SK-N-SH (cell line): ENCODE measurements around the gene CRELD2. TPM values are rescaled to one million over a fixed set of nuclear protein-coding genes. Genes with fewer than 3 reads are reported as not detected.

Experiments
- CTCF ChIA-PET: fragments of 300-600, 350-600 bp; formaldehyde crosslinking; extraction: SDS; loops from one replicate; lab custom pipeline; 2021; lab: Yijun Ruan, JAX
- POLR2A ChIA-PET: fragments of 350-600 bp; sonication (Branson Sonifier 250); formaldehyde crosslinking; extraction: SDS; loops from one replicate; lab custom pipeline; 2020; ENCODE audit warnings: antibody characterized with exemption, inconsistent platforms; lab: Yijun Ruan, JAX
- DNase-seq: peaks from one replicate; pipeline ENCODE4 v3.0.0; 2012
- H2AFZ ChIP-seq: fragments of 200-600 bp; sonication (generic); 2 replicates; pipeline ENCODE4 v1.8.1; 2016; ENCODE audit warnings: antibody characterized with exemption, mild to moderate bottlenecking, low read depth
- H3F3A ChIP-seq: fragments of 200-600 bp; sonication (generic); replicated peaks from 2 replicates; pipeline ENCODE3; 2016; ENCODE audit warnings: antibody characterized with exemption, mild to moderate bottlenecking; ENCODE audit not compliant: insufficient read depth
- H3K27ac ChIP-seq, 2 experiments: fragments of 200-500 bp in 1 of 2; fragments of 200-600 bp in 1 of 2; sonication (Bioruptor generic) in 1 of 2; sonication (generic), shearing (Covaris generic) in 1 of 2; 2 replicates each; pipeline versions ENCODE4 v1.5.1 to v1.6.1; 2014 to 2016; ENCODE audit warnings: low read depth in 2 of 2, inconsistent platforms in 1 of 2, low read length in 1 of 2, mild to moderate bottlenecking in 1 of 2, mixed read lengths in 1 of 2
- H3K27me3 ChIP-seq: fragments of 200-600 bp; sonication (generic), shearing (Covaris generic); 2 replicates; pipeline ENCODE4 v1.6.1; 2016; ENCODE audit warnings: mixed run types; ENCODE audit not compliant: insufficient read depth
- H3K36me3 ChIP-seq, 2 experiments: fragments of 200-500 bp in 1 of 2; fragments of 200-600 bp in 1 of 2; sonication (Bioruptor generic) in 1 of 2; sonication (generic) in 1 of 2; replicated peaks in 1 of 2; 2 replicates each; pipeline versions ENCODE3 to v1.5.1; 2014 to 2016; ENCODE audit warnings: low read length in 1 of 2, mild to moderate bottlenecking in 1 of 2; ENCODE audit not compliant: insufficient read depth in 2 of 2, control insufficient read depth in 1 of 2
- H3K4me1 ChIP-seq, 2 experiments: fragments of 200-500 bp in 1 of 2; fragments of 200-600 bp in 1 of 2; sonication (Bioruptor generic) in 1 of 2; sonication (generic), shearing (Covaris generic) in 1 of 2; 2 replicates each; pipeline versions ENCODE4 v1.5.1 to v1.6.1; 2014 to 2016; ENCODE audit warnings: low read depth in 1 of 2, low read length in 1 of 2, mixed run types in 1 of 2; ENCODE audit not compliant: insufficient read depth in 2 of 2, control insufficient read depth in 1 of 2
- H3K4me2 ChIP-seq: fragments of 200-600 bp; sonication (generic), shearing (Covaris generic); 2 replicates; pipeline ENCODE4 v1.6.1; 2017; ENCODE audit warnings: mixed run types
- H3K4me3 ChIP-seq, 2 experiments: fragments of 200-500 bp in 1 of 2; fragments of 200-600 bp in 1 of 2; sonication (Bioruptor generic) in 1 of 2; sonication (generic), shearing (Covaris generic) in 1 of 2; 2 replicates each; pipeline versions ENCODE4 v1.5.1 to v1.8.1; 2014 to 2016; ENCODE audit warnings: low read depth in 2 of 2, inconsistent platforms in 1 of 2, low read length in 1 of 2, mild to moderate bottlenecking in 1 of 2, mixed read lengths in 1 of 2, moderate library complexity in 1 of 2
- H3K79me2 ChIP-seq: fragments of 200-600 bp; sonication (generic); 2 replicates; pipeline ENCODE4 v1.8.1; 2017; ENCODE audit warnings: mild to moderate bottlenecking; ENCODE audit not compliant: insufficient read depth
- H3K9ac ChIP-seq: fragments of 200-600 bp; sonication (generic); 2 replicates; pipeline ENCODE4 v1.6.1; 2017; ENCODE audit warnings: mixed run types
- H3K9me2 ChIP-seq: fragments of 200-600 bp; sonication (generic); 2 replicates; pipeline ENCODE4 v1.6.1; 2017; ENCODE audit warnings: mixed run types
- H3K9me3 ChIP-seq: fragments of 200-600 bp; sonication (generic); 2 replicates; pipeline ENCODE4 v1.6.1; 2017; ENCODE audit warnings: mixed run types, mild to moderate bottlenecking, moderate library complexity
- H4K20me1 ChIP-seq: fragments of 200-600 bp; sonication (generic); 2 replicates; pipeline ENCODE4 v1.6.1; 2017; ENCODE audit warnings: mild to moderate bottlenecking, mixed run types; ENCODE audit not compliant: insufficient read depth
- CHD2 ChIP-seq: fragments of 150-350 bp; IDR thresholded peaks from 2 replicates; pipeline ENCODE4 v1.6.1; 2018; ENCODE audit warnings: low read length; ENCODE audit not compliant: partially characterized antibody
- EZH2phosphoT487 ChIP-seq: fragments of 200-600 bp; sonication (generic); IDR thresholded peaks from 2 replicates; pipeline ENCODE4 v1.6.1; 2017; ENCODE audit warnings: low read depth, mixed run types, mild to moderate bottlenecking, antibody characterized with exemption, moderate library complexity, borderline replicate concordance
- FOSL2 ChIP-seq: IDR thresholded peaks from 2 replicates; pipeline ENCODE4 v1.4.0; 2012; ENCODE audit warnings: low read depth, mild to moderate bottlenecking, moderate library complexity, borderline replicate concordance
- FOXJ3 ChIP-seq: sonication (generic); formaldehyde crosslinking; IDR thresholded peaks from 2 replicates; pipeline ENCODE4 v1.5.1; 2020; ENCODE audit warnings: mild to moderate bottlenecking, missing genetic modification reagents
- GATA2 ChIP-seq: sonication (generic); formaldehyde crosslinking; IDR thresholded peaks from 2 replicates; pipeline ENCODE4 v1.5.0; 2020; ENCODE audit warnings: mild to moderate bottlenecking, missing genetic modification reagents
- IRF3 ChIP-seq: fragments of 150-350 bp; IDR thresholded peaks from 2 replicates; pipeline ENCODE4 v1.6.1; 2016; ENCODE audit warnings: mild to moderate bottlenecking, low read depth, low read length
- JUND ChIP-seq: IDR thresholded peaks from 2 replicates; pipeline ENCODE4 v1.4.0; 2012
- MEF2A ChIP-seq: IDR thresholded peaks from 2 replicates; pipeline ENCODE4 v1.4.0; 2012; ENCODE audit warnings: low read depth, borderline replicate concordance
- MXI1 ChIP-seq: IDR thresholded peaks from 2 replicates; pipeline ENCODE4 v1.6.1; 2012; ENCODE audit warnings: mild to moderate bottlenecking, low read depth, low read length, improper control_type of control experiment
- NFIC ChIP-seq: IDR thresholded peaks from 2 replicates; pipeline ENCODE4 v1.4.0; 2012; ENCODE audit warnings: borderline replicate concordance
- NRF1 ChIP-seq: IDR thresholded peaks from 2 replicates; pipeline ENCODE4 v1.6.1; 2012; ENCODE audit warnings: low read depth, mild to moderate bottlenecking, low read length
- PBX3 ChIP-seq: IDR thresholded peaks from 2 replicates; pipeline ENCODE4; 2012
- POLR2AphosphoS5 ChIP-seq: IDR thresholded peaks from 2 replicates; pipeline ENCODE4 v1.6.1; 2012; ENCODE audit warnings: low read depth, low read length
- RCOR1 ChIP-seq: fragments of 150-350 bp; IDR thresholded peaks from 2 replicates; pipeline ENCODE4 v1.6.1; 2017; ENCODE audit warnings: antibody characterized with exemption, low read length
- RFX5 ChIP-seq: IDR thresholded peaks from 2 replicates; pipeline ENCODE4 v1.6.1; 2012; ENCODE audit warnings: mild to moderate bottlenecking, improper control_type of control experiment, low read length
- YY1 ChIP-seq: IDR thresholded peaks from 2 replicates; pipeline ENCODE4 v1.4.0; 2012; ENCODE audit warnings: low read depth, mild to moderate bottlenecking
- whole genome bisulfite sequencing: methylation state at CpG from one replicate; pipeline ENCODE4 v1.1.6; 2017; ENCODE audit warnings: low lambda C conversion rate; 5-methylcytosine and 5-hydroxymethylcytosine counted together
- polyA plus RNA-seq, 3 experiments: library from polyadenylated mRNA; depleted of rRNA; stranded (reverse); fragments of >200 nt; gene quantifications; 2 replicates each; pipeline ENCODE4 v1.2.3, GENCODE V29; 2012
- TF ChIP-seq, protein P1 (sequence below): IDR thresholded peaks from 2 replicates; pipeline ENCODE4 v1.4.0; 2012; ENCODE audit warnings: low read depth, borderline replicate concordance
- TF ChIP-seq, protein P2 (sequence below): fragments of 150-350 bp; IDR thresholded peaks from 2 replicates; pipeline ENCODE4 v1.6.1; 2017; ENCODE audit warnings: antibody characterized with exemption, low read length, low read depth, borderline replicate concordance

Gene CRELD2
- polyA plus RNA-seq, 1 of the 3 experiments (the other 2 are of a cell fraction), result 113 TPM

- TF ChIP-seq FOSL2 (no peak), CHD2 (no peak), JUND (no peak), PBX3 (no peak), YY1 (no peak), GATA2 (no peak)
- TF ChIP-seq, protein P1, sequence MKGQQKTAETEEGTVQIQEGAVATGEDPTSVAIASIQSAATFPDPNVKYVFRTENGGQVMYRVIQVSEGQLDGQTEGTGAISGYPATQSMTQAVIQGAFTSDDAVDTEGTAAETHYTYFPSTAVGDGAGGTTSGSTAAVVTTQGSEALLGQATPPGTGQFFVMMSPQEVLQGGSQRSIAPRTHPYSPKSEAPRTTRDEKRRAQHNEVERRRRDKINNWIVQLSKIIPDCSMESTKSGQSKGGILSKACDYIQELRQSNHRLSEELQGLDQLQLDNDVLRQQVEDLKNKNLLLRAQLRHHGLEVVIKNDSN, result no peak
- TF ChIP-seq, protein P2, sequence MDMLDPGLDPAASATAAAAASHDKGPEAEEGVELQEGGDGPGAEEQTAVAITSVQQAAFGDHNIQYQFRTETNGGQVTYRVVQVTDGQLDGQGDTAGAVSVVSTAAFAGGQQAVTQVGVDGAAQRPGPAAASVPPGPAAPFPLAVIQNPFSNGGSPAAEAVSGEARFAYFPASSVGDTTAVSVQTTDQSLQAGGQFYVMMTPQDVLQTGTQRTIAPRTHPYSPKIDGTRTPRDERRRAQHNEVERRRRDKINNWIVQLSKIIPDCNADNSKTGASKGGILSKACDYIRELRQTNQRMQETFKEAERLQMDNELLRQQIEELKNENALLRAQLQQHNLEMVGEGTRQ, result no peak
- H3K9me2 ChIP-seq, result no peaks in the 10 kb centered on the region
- DNase-seq, result no peak
- H3K4me3 ChIP-seq, result no peak overlapping the region
- H3K27ac ChIP-seq, result no peak overlapping the region
- no peaks in the 10 kb centered on the region; a peak in 1 of 4 replicates for H3K4me1 ChIP-seq
- H3K9ac ChIP-seq, result no peak overlapping the region
- peaks cover 14% of the 10 kb centered on the region for H4K20me1 ChIP-seq
- ChIA-PET CTCF (no interaction called here), POLR2A (no interaction called here)
- H3K4me2 ChIP-seq, result no peak overlapping the region
- H2AFZ ChIP-seq, result no peak overlapping the region
- no peaks in the 10 kb centered on the region; the same call in 1 of the 2 replicates for H3K9me3 ChIP-seq
- WGBS, result 98% methylated on average over 33 of the region's 41 CpGs
- H3K36me3 ChIP-seq, result peaks cover 46 to 65% of the 10 kb centered on the region in 2 experiments
- no peaks in the 10 kb centered on the region for H3K27me3 ChIP-seq
- peaks cover 85% of the 10 kb centered on the region for H3K79me2 ChIP-seq
- H3F3A ChIP-seq, result no peaks in the 10 kb centered on the region
These were observed 31.9 kb upstream of the CRELD2 start for GRCh38 chr22:49886346-49887063.

GRCh38 chr22:49887064-49887451 lies 31.4 kb upstream of the CRELD2 start:
- no peak for DNase-seq
- H3K4me1 ChIP-seq, result no peaks in the 10 kb centered on the region; a peak in 1 of 4 replicates
- peaks cover 46 to 67% of the 10 kb centered on the region in 2 experiments for H3K36me3 ChIP-seq
- ChIA-PET POLR2A (no interaction called here), CTCF (no interaction called here)
- H3K9me3 ChIP-seq, result no peaks in the 10 kb centered on the region; the same call in 1 of the 2 replicates
- no peaks in the 10 kb centered on the region for H3F3A ChIP-seq
- H3K27ac ChIP-seq, result no peak overlapping the region
- WGBS, result 89% methylated on average over 12 of the region's 14 CpGs
- H3K9ac ChIP-seq, result no peak overlapping the region
- no peak overlapping the region for H3K4me2 ChIP-seq
- peaks cover 8% of the 10 kb centered on the region for H4K20me1 ChIP-seq
- no peak overlapping the region for H3K4me3 ChIP-seq
- no peak overlapping the region for H2AFZ ChIP-seq
- H3K79me2 ChIP-seq, result peaks cover 80% of the 10 kb centered on the region
- no peaks in the 10 kb centered on the region for H3K9me2 ChIP-seq
- no peaks in the 10 kb centered on the region for H3K27me3 ChIP-seq
- TF ChIP-seq POLR2AphosphoS5 (no peak), FOXJ3 (CRISPR knock-in tag) (no peak), MXI1 (no peak), MEF2A (no peak), RFX5 (no peak), EZH2phosphoT487 (no peak), RCOR1 (no peak), IRF3 (no peak), NFIC (no peak), NRF1 (no peak)
- TF ChIP-seq, protein P2, result no peak
- TF ChIP-seq, all 33 proteins: peak for 0
